ENCODE results near the gene ARPC1B.

ARPC1B gene

GRCh38 chr7:99392046-99392445, 17.5 kb downstream of the ARPC1B start:
- peak in 1 of 3 experiments; percentile 75 for DNase-seq

- peak; percentile 94 to 97 (median 95) for DNase-seq
Measured at GRCh38 chr7:99392659-99393354, 18.3 kb downstream of the ARPC1B start.

- DNase-seq, result peak in 1 of 3 experiments; percentile 78
Measured at GRCh38 chr7:99393355-99394187, 19.0 kb downstream of the ARPC1B start.

GRCh38 chr7:99394188-99394502, 19.6 kb downstream of the ARPC1B start:
- DNase-seq, result no peak

DNA sequence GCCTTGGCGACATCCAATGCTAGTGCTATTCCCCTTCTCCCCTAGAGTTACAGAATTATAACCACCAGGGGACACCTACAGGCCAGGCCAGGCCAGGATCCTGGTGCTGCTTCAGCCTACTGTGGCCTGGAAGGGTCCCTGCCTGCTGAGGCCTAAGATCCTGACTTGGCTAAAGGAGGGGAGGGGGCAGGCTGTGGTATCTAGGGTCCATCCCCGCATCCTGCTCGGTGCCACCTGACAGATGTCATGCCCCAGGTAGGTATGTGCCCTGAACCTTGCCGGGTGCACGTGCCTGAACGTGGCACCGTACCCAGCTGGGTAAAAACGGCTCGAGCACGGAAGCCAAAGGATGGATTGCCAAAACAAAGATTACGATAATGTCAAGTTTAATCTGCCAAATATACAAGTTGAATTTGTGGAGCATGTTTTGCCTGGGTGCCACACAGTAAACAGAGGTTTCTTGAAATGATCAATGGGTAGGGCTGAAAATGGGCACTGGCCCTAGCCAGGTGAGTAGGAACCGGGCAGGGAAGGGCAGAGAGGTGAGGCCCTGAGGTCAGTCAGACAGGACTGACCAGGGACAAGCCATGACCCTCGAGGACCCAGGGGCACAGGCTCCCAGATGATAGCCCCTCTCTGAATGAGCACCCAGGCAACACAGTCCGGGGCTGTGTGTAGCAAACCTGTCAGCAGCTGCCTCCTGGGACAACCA, 21.2 kb downstream of the ARPC1B start:
- no peak for DNase-seq

- no peak for DNase-seq
Measured at GRCh38 chr7:99396418-99397296, 22.1 kb downstream of the ARPC1B start.

GRCh38 chr7:99397297-99397983, 22.9 kb downstream of the ARPC1B start:
- no peak for DNase-seq

- DNase-seq, result no peak
Measured at GRCh38 chr7:99398891-99399445, 24.4 kb downstream of the ARPC1B start.

- DNase-seq, result no peak
Measured at GRCh38 chr7:99399597-99399996, 25.1 kb downstream of the ARPC1B start.

DNA sequence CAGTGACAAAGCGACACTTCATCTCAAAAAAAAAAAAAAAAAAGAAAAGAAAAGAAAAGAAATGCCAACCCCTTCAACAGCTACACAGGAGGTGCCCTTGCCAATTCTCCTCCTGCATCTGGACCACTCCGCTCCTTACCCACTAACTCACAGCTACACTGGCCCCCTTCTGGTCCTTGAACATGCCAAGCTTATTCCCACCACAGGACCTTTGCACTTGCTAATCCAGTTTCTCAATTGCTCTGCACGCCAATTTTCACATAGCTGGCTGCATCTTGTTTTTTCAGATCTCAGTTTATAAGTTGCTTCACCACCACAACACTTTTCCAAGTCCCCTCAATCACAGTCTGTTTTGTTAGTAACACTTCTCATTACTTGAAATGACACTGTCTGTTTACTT, 28.3 kb downstream of the ARPC1B start:
- DNase-seq, result no peak

GRCh38 chr7:99403764-99404163, 29.2 kb downstream of the ARPC1B start:
- no peak for DNase-seq

- no peak for DNase-seq
Measured at GRCh38 chr7:99404235-99404976, 29.9 kb downstream of the ARPC1B start.

DNA sequence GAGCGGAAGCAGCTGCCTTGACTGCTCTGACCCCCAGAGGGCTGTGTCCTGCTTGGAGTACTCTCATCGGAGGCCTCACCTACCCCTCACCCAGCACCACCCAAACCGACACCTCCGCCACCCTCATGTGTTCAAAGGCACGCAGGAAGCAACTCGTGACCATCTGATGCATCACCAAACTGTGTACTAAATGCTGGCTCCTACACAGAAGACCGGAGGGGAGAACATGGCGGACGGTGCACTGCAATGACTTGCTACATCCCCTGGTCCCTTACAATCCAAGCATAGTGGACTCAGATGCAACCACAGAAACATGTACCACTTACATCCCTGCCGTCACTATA, 30.4 kb downstream of the ARPC1B start:
- no peak for DNase-seq

DNA sequence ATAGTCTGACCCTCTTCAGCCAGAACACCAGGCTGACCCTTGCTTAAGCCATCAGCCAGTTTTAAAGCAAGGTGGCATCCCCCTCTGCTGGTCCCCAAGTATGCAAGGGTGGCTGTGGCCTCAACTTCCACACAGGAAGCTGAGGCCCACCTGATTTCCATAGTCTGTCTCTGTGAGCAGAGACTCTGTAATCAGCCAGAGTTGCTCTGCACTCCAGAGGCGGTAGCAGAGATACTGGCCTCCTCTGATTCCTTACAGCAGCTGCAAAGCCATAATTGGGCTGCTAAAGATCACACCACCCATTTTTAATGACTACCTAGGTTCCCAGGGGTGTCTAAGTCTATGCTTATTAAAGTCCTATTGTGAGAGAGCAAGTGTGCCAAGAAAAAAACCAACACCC, 32.0 kb downstream of the ARPC1B start:
- peak in 2 of 3 experiments; percentile 23 to 52 for DNase-seq

GRCh38 chr7:99407872-99408378, 33.4 kb downstream of the ARPC1B start:
- peak in 2 of 3 experiments; percentile 37 to 65 for DNase-seq

GRCh38 chr7:99408379-99409191, 34.1 kb downstream of the ARPC1B start, which contains the start of the genes BUD31 and PDAP1:
BUD31 (plus strand) TSS chr7:99408969; CDS start chr7:99411093, 2,124 bp downstream.
PDAP1 (minus strand) TSS chr7:99408597; CDS start chr7:99408548, 49 bp downstream.
- DNase-seq, result peak; percentile 97 to 99 (median 99)

DNA sequence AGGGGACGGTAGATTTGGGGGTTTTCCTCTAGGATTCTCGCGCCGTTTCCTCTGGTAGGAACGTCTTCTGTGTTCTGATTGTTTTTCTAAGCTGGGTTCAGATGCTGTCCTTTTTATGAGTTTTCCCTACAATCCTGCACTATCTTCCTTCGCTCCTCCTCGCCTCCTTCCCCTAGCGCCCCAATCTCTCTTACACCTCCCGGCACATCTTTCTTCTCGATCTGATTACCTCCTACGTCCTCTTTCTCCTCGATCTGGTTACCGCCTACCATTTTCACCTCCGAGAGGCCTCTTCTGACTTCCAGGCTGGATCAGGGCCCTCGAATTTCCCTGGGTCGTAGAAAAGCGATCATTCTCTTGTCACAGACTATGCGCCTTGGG, 34.7 kb downstream of the ARPC1B start:
- peak in 1 of 3 experiments; percentile 43 for DNase-seq

DNA sequence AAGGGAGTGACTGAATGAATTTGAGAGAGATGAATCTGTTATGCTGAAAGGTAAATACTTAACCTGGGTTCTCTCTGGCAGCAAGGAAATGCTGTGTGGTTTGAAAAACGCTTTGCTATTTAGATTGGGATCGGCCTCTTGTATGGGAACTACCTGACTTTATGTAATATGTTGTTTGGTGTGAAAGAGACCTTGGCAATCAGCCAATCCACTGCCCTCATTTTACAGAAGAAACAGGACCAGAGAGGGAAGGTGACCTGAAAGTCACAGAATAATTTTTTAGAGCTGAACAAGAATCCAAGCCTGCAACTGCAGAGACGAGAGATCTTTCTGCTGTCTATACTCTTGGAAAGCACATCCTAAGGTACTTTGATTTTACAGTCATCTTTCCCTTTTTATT, 35.3 kb downstream of the ARPC1B start:
- DNase-seq, result peak in 1 of 3 experiments; percentile 35

GRCh38 chr7:99410635-99411034, 36.1 kb downstream of the ARPC1B start:
- DNase-seq, result no peak

Measured in NCI-H1417 (cell line).